GM19324 (cell line): ENCODE measurements around the gene SLC2A4.
"Not testable (repeated sequence)": the region's sequence is repeated elsewhere in the genome, so short reads cannot be mapped to it uniquely, and the experiment has no call there.

Source experiments
- ATAC-seq: cut with Tn5 transposase; IDR thresholded peaks from one replicate; pipeline ENCODE4 v1.9.1; 2021; ENCODE audit warnings: mild to moderate bottlenecking, moderate library complexity; ENCODE audit not compliant: unreplicated experiment, low FRiP score

SLC2A4 gene

DNA sequence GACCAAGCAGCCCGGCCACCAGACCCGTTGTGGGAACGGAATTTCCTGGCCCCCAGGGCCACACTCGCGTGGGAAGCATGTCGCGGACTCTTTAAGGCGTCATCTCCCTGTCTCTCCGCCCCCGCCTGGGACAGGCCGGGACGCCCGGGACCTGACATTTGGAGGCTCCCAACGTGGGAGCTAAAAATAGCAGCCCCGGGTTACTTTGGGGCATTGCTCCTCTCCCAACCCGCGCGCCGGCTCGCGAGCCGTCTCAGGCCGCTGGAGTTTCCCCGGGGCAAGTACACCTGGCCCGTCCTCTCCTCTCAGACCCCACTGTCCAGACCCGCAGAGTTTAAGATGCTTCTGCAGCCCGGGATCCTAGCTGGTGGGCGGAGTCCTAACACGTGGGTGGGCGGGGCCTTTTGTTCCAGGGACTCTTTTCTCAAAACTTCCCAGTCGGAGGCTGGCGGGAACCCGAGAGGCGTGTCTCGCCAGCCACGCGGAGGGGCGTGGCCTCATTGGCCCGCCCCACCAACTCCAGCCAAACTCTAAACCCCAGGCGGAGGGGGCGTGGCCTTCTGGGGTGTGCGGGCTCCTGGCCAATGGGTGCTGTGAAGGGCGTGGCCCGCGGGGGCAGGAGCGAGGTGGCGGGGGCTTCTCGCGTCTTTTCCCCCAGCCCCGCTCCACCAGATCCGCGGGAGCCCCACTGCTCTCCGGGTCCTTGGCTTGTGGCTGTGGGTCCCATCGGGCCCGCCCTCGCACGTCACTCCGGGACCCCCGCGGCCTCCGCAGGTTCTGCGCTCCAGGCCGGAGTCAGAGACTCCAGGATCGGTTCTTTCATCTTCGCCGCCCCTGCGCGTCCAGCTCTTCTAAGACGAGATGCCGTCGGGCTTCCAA lies at the start of gene SLC2A4:
Gene SLC2A4, plus strand, starts transcription at position 645 of the 879 bp plus-strand sequence. Its CDS starts 217 bp downstream, at position 862.
- peak; percentile 45 for ATAC-seq

DNA sequence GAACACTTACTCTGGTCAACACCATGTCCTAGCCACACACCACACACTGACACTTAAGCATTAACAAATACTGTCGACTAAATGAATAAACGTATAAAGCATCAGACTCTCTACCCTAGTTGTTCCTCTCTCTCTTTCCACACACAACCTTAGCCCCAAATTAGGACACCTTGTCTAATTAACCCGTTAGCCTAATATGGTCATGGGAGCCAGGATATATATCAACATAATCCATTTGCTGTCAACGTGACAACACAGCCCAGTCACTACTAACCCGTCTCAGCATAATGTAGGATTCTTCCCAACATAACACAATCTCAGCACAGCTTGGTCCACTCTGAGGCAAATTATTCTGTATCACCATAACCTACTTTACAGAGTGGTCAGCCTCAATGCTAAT lies 49.4 kb upstream of the SLC2A4 start:
- ATAC-seq = no peak

DNA sequence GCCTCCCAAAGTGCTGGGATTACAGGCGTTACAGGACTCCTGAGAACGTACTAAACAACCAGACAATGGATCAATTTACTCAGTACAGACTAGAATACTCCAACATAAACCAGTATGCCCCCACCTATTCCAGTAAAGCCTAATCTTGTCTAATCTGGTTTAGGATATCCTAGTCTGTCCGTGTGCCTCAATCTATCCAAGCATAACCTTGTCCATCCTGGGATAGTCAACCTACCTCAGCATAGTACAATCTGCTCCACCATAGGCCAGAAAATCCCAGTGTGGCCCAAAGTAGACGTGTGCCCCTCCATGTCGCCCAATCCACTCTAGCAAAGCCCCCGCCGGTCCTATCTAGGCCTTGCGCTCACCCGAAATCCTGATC lies 47.8 kb upstream of the SLC2A4 start:
- no peak for ATAC-seq

DNA sequence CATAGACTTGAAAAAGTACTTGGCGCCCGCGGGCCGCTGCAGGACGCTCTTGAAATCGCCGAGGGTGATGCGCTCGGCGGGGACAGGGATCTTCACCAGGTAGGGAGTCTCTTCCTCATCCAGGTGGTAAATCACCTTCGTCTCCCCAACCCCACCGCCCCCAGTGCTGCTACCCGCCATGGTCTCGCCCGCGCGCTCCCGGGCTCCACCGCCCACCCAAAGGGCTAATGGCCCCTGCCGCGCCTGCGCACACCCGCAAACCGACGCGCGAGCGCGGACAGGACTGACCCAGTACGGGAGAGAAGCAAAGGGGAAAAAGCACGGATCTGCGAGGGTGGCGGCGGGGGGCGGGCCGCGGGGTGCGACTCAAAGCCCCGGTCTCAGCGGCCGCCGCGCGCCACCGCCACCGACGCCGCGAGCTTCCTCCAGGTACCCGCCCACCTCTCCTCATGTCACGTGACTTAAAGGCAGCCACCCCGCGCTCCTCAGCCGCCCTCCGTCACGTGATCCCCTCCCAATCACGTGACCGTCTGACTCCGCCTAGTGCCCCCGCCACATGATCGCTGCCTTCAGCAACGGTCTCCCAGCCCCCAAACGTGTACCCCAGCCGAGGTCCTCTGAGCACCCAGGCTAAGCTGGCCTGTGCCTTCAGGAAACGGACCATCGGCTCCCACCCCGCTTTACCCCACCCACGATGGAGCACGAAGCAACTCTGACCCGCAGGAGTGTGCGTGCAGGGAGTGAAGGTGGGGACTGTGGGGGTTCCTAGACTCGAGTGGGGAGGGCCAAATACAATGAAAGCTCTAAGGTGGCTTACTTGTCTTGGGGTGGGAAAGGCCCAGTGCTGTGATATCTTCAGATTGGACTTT lies 47.2 kb upstream of the SLC2A4 start, which contains the start of gene DVL2:
Gene DVL2, minus strand, starts transcription at position 435 of the 869 bp plus-strand sequence. Its CDS starts 255 bp downstream, at position 180.
- peak; percentile 70 for ATAC-seq

DNA sequence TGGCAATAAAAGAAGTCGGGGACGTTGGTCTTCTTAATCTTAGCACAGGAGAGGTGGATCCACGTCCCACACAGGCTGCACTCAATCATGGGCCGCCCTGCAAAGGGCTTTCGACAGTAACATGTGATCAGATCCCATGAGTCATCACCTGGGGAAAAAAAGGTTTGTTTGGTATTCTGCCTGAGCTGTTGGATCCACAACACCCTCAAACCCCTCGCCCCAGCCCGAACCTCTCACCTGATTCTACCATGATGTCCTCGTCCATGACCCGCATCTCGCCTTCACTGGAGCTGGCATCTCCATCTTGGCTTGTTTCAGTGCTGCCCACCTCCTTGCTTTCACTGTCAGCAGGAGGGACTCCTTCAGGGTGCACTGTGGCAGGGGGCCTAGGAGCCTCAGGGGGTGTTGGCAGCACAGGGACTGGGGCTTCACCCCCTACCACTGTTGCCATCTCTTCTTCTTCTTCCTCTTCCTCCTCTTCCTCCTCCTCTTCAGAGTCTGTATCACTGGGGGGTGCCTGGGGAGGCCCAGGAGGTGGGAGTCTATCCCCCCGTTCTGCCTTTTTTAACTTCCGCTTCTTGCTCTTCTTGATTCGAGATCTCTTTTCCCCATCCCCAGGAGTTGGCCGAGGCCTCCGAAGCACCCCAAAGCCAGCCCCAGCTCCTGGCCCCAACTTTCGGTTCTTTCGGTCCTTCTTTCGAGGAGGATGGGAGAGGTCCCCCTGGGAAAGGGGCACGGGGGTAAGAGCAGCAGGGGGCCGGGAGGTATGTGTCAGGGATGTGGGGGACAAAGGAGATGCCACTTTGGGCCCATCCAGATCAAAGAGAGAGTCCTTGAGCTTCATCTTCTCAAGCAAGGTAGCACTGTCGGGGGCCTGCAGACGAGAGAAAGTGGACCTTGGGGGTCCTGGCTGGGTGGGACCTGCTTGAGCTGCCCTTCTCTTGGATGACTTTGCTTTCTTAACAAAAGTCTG lies 45.5 kb upstream of the SLC2A4 start:
- ATAC-seq = no peak

DNA sequence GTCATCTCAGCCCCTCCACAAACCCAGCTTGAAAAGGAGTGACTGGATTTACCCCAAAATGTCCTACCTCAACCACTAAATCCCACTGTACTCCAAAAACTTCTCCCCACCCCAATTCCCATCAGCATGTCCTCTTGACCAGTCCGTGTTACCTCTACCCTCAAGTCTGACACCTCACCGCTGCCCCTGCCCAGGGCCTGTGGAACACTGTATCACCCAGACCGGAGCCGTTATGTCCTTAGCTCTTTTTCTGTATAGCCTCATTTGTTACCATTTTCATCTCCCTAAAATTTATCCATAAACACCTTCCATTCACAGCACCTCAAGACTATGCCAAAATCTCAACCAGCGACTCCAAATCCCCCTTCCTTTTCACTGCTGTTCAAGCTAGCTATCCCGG lies 44.7 kb upstream of the SLC2A4 start:
- ATAC-seq = no peak

DNA sequence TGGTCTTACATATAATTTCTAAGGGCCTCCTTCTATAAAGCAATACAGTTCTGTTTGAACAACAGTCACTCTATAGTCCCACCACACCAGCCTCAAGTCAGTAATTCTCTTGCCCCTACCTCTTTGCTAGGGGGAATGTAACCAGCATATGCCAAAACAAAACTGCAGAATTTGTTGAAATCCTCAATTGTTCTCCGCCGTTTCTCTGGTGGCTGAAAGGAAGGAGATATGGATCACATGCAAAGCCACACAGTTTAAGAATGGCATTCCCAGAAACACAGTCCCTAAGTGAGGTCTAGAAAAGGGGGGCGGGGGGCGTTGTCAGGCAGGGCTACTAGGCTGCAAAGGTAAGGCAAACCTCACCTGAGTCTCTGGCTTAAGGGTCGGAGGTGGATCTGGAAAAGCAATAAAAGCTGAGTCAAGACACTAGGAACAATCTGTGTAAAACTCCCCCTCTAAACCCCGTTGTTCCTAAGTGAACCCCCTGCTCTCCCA lies 44.2 kb upstream of the SLC2A4 start:
- no peak for ATAC-seq

DNA sequence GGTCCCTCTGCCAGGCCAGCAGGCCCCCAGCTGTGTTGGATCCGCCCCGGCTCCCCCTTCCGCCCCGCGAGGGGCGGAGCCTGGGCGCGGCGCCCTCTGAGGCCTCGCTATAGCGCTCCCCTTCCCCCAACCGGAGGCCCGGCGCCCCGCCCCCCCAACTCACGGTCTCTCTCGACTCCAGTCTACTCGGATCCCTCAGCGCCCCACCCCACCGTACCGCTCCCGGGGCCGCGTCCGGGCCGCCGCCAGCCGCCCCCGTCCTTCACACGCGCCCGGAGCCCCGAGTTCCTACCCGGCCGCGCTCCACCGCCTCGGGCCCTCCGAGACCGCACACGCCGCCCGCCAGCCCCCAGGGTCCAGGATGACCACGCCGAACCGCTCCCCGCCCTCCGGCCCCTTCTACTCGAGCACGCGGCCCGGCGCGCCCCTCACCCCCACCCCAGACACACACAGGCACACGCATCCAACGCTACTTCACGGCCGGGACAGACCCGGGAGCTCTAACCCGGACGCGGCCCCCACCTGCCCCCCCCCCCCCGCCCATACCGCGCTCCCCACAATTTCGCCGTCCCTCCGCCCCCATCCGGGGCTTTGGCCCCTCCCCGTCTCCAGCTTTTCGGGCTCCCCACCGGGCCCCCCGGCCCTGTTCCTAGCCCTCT lies 43.6 kb upstream of the SLC2A4 start:
- no peak for ATAC-seq

DNA sequence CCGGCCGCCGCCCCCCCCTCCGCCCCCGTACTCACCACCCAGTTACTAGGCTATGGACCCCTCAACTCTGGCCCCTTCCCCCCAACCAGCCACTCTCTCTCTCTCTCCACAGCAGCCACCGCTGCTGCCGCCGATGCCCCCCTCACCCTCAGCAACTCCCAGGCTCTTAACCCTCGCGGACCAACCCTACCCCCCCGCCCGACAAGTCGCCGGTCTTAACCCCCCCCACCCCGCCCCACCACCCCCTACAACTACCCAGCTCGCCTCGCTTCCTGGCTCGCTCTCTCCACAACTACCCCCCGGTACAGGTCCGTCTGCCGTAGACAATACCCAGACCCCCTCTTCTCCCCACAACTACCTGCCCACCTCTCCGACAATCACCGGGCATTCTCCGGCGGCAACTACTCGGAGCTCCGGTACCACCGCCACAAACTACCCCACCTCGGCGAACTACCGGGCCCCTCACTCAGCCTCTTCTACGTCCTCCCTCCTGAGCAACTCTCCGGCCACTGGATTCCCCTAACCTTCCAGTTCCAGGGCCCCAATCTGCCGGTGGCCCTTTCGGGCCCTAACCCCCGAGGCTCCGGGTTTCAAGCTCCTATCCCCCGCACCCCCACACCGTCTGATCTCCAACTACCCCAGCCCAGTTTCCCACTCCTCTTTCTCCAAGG lies 43.0 kb upstream of the SLC2A4 start:
- ATAC-seq = no peak

DNA sequence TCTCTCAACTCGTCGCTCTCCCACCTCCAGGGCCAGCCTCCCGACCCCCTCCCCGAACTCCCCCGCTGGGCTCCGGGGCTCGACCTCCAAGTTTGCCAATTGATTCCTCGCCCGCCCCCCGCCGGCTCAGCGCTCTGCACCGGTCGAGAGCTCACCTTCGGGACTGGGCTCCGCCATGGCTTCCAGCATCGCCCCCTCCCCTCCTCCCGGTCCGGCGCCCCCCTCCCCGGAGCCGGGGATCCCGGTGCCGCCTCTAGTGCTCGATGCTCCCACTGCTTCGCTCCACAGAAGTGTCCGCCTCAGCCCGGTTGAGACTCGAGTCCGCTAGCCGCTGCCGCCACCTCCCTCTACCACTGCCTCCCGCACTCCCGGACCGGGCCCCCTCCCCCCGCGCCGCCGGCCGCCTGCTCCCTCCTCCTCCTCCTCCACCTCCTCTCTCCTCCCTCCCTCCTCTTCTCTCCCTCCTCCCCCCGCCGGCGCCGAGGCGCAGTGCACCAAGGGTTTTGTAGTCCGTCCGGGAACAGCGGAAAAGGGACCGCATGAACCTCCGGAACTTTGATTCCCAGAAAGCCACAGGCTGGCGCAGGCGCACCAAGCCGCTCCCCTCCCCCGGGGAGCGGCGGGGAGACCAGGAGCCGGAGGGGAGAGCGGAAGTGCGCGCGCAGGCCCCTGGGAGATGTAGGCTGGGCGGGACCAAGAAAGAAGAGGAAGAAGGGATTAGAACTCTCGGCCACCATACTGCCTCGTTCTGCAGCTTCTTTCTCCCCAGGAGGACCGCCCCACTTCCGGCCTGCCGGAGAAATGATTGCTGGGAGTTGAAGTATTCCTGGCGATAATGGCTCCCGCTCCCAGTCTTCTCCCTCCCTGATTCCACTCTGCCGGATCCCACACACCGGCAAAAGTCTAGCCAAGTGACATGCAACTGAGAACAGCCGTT lies 42.2 kb upstream of the SLC2A4 start, which contains the start of gene PHF23:
Gene PHF23, minus strand, starts transcription at position 367 of the 937 bp plus-strand sequence. Its CDS starts 178 bp downstream, at position 189.
- peak; percentile 66 for ATAC-seq

DNA sequence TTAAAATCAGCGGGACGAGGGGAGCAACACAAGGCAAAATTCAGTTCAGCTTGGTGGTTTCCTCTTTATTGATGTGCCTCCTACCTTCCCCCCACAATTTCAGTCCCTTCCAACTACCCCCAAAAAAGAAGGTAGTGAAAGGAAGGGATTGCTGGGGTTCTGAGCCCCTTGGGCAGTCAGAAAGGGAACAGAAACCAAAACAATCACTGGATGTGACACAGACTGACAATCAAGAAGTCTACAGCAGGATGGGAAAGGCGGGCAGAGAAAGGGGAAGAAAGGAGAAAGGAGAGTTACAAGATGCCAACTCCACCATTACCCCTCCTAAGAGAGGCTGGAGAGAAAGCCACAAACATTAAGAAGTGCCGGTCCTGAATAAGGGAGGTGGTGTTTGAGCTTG lies 41.1 kb upstream of the SLC2A4 start:
- ATAC-seq = no peak

DNA sequence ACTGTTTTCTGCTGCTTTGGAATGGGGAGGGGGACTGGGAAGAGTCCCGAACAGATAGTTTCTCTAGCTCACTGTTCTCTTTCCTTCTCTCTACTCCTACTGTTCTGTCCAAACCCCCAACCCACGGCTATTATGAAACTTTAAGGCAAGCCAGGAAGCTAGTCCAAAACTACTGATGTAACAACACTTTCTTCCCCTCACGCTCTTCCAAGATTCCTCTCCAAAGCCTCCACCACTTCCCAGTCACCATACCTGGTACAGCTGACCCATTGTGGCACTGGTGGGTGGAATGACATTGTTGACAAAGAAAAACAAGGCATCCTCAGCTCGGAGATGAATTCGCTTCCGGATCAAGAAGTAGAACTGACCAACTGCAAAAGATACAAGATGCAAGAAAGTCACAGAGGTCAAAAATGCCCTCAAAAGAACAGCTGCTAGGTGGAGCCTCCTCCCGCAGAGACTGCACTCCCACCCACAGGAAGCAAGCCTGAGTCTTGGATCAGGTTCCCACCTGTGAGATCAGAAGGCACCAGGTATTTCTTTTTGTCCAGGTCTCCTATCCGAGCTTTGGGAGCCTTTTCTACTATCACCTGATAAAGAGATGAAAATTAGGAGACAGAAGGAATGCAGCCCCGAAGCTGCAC lies 40.3 kb upstream of the SLC2A4 start:
- no peak for ATAC-seq

DNA sequence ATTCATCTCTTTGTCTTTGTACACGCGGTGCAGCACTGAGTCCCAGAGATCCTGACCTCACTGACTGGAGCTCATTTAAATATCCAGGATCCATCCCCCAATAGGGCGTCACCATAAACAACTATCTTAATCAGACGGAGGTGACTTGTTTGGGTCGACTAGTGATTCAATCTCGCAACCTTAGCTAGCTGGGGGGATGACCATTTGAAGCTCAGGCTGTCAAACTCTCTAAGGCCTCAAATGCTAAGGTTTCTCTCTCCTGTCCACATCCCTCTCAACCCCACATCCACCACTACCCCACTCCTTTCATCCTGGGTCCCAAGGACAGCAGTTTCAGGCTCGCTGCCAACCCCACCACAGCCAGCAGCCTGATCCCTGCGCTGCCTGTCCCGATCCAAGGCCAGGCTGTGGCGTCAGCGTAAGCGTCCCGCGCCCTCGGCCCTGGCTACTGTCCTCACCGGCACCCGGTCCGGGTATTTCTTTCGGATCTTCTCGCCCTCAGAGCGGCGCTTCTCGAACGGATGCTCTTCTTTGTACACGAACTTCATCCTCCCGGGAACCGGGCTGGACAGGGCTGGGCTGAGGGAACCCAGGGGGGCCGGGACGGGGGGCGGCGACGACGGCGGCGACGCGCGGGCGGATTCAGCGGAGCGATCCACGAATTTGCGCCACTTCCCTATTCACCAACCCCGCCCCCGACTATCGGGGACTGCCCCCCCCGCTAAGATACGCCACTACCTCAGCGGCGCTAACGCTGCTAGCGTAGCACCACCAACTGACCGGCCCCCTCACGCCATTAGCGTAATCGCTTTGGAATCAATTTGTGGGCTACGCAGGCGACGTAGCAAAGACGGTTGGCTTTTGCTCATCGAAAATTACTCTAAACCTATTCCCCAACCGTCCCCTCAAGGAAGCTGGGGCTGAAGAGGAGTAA lies 39.5 kb upstream of the SLC2A4 start, which contains the start of gene GABARAP:
Gene GABARAP, minus strand, starts transcription at position 667 of the 934 bp plus-strand sequence. Its CDS starts 119 bp downstream, at position 548.
- ATAC-seq = peak; percentile 33

DNA sequence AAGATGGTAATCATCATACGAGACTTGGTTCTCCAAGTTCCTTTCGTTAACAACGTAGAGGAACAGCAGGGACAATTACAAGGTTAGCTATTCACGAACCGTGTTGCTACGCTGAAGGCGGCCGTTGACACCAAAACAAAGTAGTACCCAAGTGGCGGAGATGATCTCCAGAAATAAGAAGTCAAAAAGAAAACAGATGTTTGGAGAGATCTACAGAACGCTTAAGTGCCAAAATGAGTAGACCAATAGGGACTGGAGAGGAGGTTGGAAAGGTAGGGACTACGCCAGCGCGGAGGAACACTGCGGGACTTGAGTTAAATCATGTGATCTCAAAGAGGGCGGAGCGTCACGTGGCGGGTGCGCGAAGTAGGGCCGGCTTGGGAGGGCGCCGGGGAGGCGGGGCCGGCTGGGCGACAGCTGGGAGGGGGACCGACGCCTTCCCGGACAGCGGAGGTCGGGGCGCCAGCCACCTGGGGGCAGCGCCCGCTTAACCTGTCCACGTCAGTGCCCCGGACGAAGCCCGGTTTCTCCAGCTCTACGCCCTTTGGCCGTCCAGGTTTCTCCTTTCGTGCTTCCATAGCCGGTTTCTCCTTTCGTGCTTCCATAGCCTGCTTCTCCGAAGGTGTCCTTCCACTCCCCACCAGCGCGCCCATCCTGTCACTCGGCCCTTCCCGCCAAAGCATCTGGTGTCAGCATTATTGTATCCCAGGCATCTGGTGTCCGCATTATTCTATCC lies 38.6 kb upstream of the SLC2A4 start:
- ATAC-seq = peak; percentile 46

DNA sequence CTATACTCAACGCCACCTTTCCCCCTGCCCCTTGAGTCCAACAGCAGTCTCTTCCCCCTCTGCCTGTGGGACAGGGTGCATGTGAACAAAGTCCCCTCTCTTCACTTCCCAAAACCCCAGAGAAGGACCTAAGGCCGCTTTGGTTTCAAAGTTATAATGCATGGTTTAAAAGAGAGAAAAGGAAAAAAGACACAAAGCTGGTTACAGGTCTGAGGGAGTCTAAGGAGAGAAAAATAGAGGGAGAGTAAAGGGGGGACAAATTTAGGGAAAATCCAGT lies 38.1 kb upstream of the SLC2A4 start:
- ATAC-seq = no peak

DNA sequence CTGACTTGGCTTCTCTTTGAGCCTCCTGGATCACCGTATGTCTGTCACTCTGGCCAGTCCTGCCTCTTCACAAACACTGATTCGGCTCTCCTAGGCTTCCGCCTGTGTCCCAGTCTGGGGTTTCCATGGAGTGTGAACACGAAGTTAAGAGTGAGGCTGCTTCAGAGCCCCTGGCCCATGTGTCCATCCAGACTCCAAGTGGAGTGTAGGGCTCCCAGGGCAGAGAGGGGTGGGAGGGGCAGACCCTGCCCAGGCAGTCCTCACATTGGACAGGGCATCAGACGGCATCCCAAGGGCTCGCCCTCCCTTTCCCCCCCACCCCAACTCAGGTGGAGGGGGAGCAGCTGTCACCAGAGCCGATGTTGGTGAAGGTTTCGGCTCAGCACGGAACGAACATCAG lies 37.7 kb upstream of the SLC2A4 start:
- not testable (repeated sequence) for ATAC-seq
